ENCODE data around the gene NDRG4. TPM values are rescaled to one million over a fixed set of nuclear protein-coding genes. Genes with fewer than 3 reads are reported as not detected.

NDRG4 gene
- total RNA-seq, 1 donor from 2014 or later = 677 TPM

- H3K9me3 Mint-ChIP-seq (ENCODE audit: unreplicated experiment) = peaks cover 11% of the 10 kb centered on the region
- no peak overlapping the region for H3K27ac Mint-ChIP-seq (ENCODE audit: unreplicated experiment)
- no peak overlapping the region for H3K4me3 Mint-ChIP-seq (ENCODE audit: unreplicated experiment)
- no peaks in the 10 kb centered on the region for H3K4me1 Mint-ChIP-seq (ENCODE audit: low read depth, unreplicated experiment)
- no peak for DNase-seq
- TF ChIP-seq, protein P1, sequence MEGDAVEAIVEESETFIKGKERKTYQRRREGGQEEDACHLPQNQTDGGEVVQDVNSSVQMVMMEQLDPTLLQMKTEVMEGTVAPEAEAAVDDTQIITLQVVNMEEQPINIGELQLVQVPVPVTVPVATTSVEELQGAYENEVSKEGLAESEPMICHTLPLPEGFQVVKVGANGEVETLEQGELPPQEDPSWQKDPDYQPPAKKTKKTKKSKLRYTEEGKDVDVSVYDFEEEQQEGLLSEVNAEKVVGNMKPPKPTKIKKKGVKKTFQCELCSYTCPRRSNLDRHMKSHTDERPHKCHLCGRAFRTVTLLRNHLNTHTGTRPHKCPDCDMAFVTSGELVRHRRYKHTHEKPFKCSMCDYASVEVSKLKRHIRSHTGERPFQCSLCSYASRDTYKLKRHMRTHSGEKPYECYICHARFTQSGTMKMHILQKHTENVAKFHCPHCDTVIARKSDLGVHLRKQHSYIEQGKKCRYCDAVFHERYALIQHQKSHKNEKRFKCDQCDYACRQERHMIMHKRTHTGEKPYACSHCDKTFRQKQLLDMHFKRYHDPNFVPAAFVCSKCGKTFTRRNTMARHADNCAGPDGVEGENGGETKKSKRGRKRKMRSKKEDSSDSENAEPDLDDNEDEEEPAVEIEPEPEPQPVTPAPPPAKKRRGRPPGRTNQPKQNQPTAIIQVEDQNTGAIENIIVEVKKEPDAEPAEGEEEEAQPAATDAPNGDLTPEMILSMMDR (IDR thresholded peaks at IDR 0.05; ENCODE audit: partially characterized antibody, unreplicated experiment) = no peak
- peaks cover 6% of the 10 kb centered on the region for H3K27me3 Mint-ChIP-seq (ENCODE audit: unreplicated experiment)
- no peaks in the 10 kb centered on the region for H3K36me3 Mint-ChIP-seq (ENCODE audit: unreplicated experiment)
Observed at GRCh38 chr16:58518083-58518979, 18.4 kb downstream of the NDRG4 start.

- TF ChIP-seq, protein P1 (IDR thresholded peaks at IDR 0.05; ENCODE audit: partially characterized antibody, unreplicated experiment) = no peak
- Mint-ChIP-seq H3K36me3 (ENCODE audit: unreplicated experiment) (no peaks in the 10 kb centered on the region), H3K4me3 (ENCODE audit: unreplicated experiment) (no peak overlapping the region), H3K9me3 (ENCODE audit: unreplicated experiment) (peaks cover 11% of the 10 kb centered on the region), H3K27ac (ENCODE audit: unreplicated experiment) (no peak overlapping the region), H3K4me1 (ENCODE audit: low read depth, unreplicated experiment) (no peaks in the 10 kb centered on the region), H3K27me3 (ENCODE audit: unreplicated experiment) (peaks cover 6% of the 10 kb centered on the region)
- no peak for DNase-seq
Observed at GRCh38 chr16:58518980-58519368, 19.0 kb downstream of the NDRG4 start.

DNA sequence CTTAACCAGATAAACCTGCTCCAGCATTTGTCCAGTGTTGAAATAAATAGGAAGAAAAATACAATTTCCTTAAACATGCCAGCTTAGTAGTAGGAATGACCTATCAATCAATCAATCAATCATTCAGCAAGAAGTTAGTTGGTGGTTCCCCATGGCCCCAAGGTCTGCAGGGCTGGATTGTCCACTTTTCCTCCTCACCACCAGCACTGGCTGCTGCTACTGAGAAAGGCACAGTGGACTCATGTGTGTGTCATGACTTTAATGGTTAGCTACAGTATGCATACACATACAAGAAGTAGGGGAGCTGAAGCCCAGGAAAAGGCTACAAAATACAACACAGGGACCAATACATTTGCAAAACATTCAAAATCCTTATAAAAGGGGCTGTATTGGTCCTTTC lies 19.8 kb downstream of the NDRG4 start:
- Mint-ChIP-seq H3K4me3 (ENCODE audit: unreplicated experiment) (no peak overlapping the region), H3K27ac (ENCODE audit: unreplicated experiment) (peak overlapping the region; percentile 28), H3K36me3 (ENCODE audit: unreplicated experiment) (no peaks in the 10 kb centered on the region), H3K27me3 (ENCODE audit: unreplicated experiment) (peaks cover 5% of the 10 kb centered on the region), H3K4me1 (ENCODE audit: low read depth, unreplicated experiment) (no peaks in the 10 kb centered on the region), H3K9me3 (ENCODE audit: unreplicated experiment) (peaks cover 9% of the 10 kb centered on the region)
- TF ChIP-seq, protein P1 (IDR thresholded peaks at IDR 0.05; ENCODE audit: partially characterized antibody, unreplicated experiment) = no peak
- DNase-seq = no peak

DNA sequence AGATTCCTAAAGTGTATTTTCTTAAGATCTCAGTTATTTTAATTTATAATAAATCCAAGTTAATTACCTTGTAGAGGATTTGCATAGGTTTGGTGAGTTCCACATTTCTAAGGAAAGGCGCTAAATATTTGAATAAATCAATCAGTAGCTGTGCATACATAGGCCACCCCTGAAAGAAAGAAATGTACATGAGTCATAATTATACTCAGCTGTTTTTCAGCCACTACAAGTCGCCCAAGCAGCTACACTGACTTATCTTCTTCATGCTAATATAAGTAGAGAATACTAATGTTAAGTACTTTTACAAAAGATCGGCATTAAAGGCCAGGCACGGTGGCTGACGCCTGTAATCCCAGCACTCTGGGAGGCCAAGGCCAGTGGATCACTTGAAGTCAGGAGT lies 30.2 kb downstream of the NDRG4 start:
- H3K4me1 Mint-ChIP-seq (ENCODE audit: low read depth, unreplicated experiment) = no peaks in the 10 kb centered on the region
- no peak overlapping the region for H3K27ac Mint-ChIP-seq (ENCODE audit: unreplicated experiment)
- TF ChIP-seq, protein P1 (IDR thresholded peaks at IDR 0.05; ENCODE audit: partially characterized antibody, unreplicated experiment) = no peak
- H3K27me3 Mint-ChIP-seq (ENCODE audit: unreplicated experiment) = no peaks in the 10 kb centered on the region
- DNase-seq = no peak
- H3K36me3 Mint-ChIP-seq (ENCODE audit: unreplicated experiment) = no peaks in the 10 kb centered on the region
- no peak overlapping the region for H3K4me3 Mint-ChIP-seq (ENCODE audit: unreplicated experiment)
- no peaks in the 10 kb centered on the region for H3K9me3 Mint-ChIP-seq (ENCODE audit: unreplicated experiment)

GRCh38 chr16:58532414-58532813 lies 32.5 kb downstream of the NDRG4 start:
- TF ChIP-seq, protein P1 (IDR thresholded peaks at IDR 0.05; ENCODE audit: partially characterized antibody, unreplicated experiment) = no peak
- no peak overlapping the region for H3K27ac Mint-ChIP-seq (ENCODE audit: unreplicated experiment)
- no peak for DNase-seq
- H3K9me3 Mint-ChIP-seq (ENCODE audit: unreplicated experiment) = no peaks in the 10 kb centered on the region
- H3K36me3 Mint-ChIP-seq (ENCODE audit: unreplicated experiment) = no peaks in the 10 kb centered on the region
- no peak overlapping the region for H3K4me3 Mint-ChIP-seq (ENCODE audit: unreplicated experiment)
- no peaks in the 10 kb centered on the region for H3K4me1 Mint-ChIP-seq (ENCODE audit: low read depth, unreplicated experiment)
- no peaks in the 10 kb centered on the region for H3K27me3 Mint-ChIP-seq (ENCODE audit: unreplicated experiment)

Measured in glutamatergic neuron (in vitro differentiated cells).